Kidney epithelial cell (primary cell): Measurements from ENCODE around the gene PDZRN4. TPM values are rescaled to one million over a fixed set of nuclear protein-coding genes. Genes with fewer than 3 reads are reported as not detected.

Experiments
- DNase-seq: peaks from one replicate; pipeline ENCODE4 v3.0.0-alpha.2; 2010; ENCODE audit warnings: low read depth
- H3K27me3 ChIP-seq: 2 replicates; pipeline ENCODE4 v1.6.0; 2011; ENCODE audit warnings: low read length; ENCODE audit not compliant: control insufficient read depth, insufficient read depth
- H3K36me3 ChIP-seq: 2 replicates; pipeline ENCODE4 v1.5.1; 2011; ENCODE audit warnings: low read length; ENCODE audit not compliant: control insufficient read depth, insufficient read depth
- H3K4me3 ChIP-seq: 2 replicates; pipeline ENCODE4 v1.5.1; 2011; ENCODE audit warnings: low read depth, mild to moderate bottlenecking, control low read depth, low read length
- total RNA-seq: library from RNA; depleted of rRNA; stranded (reverse); fragments of >200 nt; gene quantifications from 2 replicates; pipeline ENCODE4 v1.2.3, GENCODE V29; 2015
- TF ChIP-seq, protein P1 (sequence below): IDR thresholded peaks from 2 replicates; pipeline ENCODE4 v1.5.1; 2011; ENCODE audit warnings: mild to moderate bottlenecking, moderate library complexity, low read length, control low read depth, inconsistent platforms; ENCODE audit not compliant: insufficient read depth, poor library complexity, severe bottlenecking

Gene PDZRN4
- total RNA-seq, 1 donor from 2014 or later = not detected

DNA sequence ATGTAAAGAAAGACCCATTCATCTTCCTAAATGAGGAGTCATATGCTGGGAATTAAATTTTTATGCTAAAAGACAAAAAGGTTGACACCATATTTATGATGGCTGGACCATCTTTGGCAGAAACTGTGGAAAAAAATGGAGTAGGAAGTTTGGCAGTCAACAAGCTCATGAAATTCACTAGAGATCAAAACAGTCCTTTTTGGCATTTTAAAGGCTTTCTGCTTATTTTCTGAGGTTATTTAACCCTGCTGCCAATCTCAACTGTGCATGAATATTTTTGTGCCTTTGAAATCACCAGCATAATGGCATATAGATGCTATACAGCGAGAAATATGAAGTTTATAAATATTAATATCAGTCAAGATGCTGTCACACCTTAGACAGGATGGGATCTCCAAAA is 399.5 kb downstream of the PDZRN4 start:
- Histone ChIP-seq H3K36me3 (no peaks in the 10 kb centered on the region), H3K4me3 (no peak overlapping the region), H3K27me3 (no peaks in the 10 kb centered on the region)
- TF ChIP-seq, protein P1, sequence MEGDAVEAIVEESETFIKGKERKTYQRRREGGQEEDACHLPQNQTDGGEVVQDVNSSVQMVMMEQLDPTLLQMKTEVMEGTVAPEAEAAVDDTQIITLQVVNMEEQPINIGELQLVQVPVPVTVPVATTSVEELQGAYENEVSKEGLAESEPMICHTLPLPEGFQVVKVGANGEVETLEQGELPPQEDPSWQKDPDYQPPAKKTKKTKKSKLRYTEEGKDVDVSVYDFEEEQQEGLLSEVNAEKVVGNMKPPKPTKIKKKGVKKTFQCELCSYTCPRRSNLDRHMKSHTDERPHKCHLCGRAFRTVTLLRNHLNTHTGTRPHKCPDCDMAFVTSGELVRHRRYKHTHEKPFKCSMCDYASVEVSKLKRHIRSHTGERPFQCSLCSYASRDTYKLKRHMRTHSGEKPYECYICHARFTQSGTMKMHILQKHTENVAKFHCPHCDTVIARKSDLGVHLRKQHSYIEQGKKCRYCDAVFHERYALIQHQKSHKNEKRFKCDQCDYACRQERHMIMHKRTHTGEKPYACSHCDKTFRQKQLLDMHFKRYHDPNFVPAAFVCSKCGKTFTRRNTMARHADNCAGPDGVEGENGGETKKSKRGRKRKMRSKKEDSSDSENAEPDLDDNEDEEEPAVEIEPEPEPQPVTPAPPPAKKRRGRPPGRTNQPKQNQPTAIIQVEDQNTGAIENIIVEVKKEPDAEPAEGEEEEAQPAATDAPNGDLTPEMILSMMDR = no peak
- DNase-seq = no peak

DNA sequence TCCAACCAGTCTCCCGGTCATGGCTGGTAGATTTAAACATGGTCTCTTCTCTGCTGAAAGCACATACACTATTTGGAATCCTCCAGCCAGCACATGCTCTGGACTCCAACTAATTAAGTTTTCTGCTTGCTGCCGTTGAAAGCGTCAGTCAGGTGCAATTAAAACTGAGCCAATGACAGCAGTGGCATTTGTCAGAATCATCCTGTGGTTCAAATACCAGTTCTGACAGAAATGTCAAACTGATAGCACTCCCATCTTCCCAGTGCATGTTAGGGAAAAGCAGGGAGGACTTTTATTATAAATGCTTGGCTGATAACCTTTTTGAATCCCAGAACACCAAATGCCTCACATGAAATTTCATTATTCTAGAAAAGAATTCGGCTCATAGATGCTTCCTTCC is 401.8 kb downstream of the PDZRN4 start:
- H3K4me3 ChIP-seq = no peak overlapping the region
- H3K27me3 ChIP-seq = no peaks in the 10 kb centered on the region
- TF ChIP-seq, protein P1 = no peak
- no peaks in the 10 kb centered on the region for H3K36me3 ChIP-seq
- no peak for DNase-seq

DNA sequence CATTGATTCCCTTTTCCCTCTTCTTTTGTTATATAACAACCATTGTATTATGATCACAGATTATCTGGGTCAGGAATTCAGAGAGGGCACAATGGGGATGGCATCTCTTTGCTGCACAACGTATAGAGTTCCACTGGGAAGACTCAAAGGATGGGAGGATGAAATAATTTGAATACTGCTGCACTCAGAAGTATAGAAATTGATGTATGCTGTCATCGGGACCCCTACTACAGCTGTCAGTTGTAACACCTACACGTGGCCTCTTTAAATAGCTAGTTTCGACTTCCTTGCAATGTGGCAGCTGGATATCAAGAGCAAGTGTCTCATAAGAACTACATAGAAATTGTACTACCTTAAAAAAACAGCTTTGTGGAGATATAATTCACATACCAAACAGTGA is 408.1 kb downstream of the PDZRN4 start:
- H3K27me3 ChIP-seq = no peaks in the 10 kb centered on the region
- TF ChIP-seq, protein P1 = no peak
- H3K36me3 ChIP-seq = no peaks in the 10 kb centered on the region
- no peak overlapping the region for H3K4me3 ChIP-seq
- DNase-seq = no peak

DNA sequence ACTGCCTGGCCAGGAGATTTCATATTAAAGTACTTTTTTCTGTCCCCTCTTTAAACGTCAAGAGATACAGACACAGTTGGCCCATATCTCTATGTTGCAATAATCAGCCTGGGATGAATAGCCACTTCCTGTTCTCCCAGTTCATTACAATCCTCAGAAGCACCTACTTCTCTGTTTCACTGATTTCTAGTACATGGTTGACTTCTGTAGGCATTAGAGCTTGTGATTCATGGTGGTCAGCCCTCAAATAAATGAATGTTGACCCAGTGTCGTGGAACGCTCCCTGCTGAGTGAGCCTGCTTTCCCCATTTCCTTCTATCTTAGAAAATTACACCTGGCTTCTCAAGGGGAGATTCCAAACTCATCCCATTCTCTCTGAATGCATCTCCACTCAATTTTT is 416.7 kb downstream of the PDZRN4 start:
- DNase-seq = peak; percentile 86
- Histone ChIP-seq H3K36me3 (no peaks in the 10 kb centered on the region), H3K27me3 (no peaks in the 10 kb centered on the region), H3K4me3 (no peak overlapping the region)
- TF ChIP-seq, protein P1 = no peak

DNA sequence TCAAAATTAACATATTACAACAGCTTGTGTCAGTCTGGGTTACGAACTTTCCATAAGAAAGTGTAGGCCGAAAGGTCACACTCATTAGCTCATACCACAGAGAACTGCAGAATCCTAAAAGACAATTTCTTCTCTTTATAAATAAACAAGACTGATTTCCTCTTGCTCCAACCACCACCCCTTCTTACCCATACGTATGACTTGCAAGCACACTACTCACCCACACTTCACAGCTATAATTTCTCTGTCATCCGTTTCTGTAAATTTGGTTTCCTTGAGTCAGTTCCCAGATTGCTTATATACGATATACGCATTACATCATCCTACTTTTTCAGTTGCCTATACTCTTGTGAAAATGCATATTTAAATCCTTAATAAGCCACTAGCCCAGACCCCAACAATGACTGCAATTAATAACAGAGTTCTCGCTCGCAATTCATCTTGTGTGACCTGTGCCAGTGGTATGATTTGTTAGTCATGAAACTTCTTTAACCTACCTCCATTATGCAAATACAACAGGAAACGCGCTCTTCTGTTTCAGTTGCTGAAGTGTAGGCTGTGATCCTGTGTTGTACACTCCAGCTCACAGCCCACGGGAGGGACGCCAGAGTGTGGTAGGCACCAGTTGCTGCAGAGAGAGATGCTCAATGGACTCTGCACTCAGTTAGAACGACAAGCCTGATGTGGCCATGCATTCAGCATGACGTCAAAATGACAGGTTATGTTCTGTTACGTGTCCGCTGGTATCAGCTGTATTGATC is 417.6 kb downstream of the PDZRN4 start:
- no peaks in the 10 kb centered on the region for H3K27me3 ChIP-seq

More for the DNA sequence above, 417.6 kb downstream of the PDZRN4 start:
- TF ChIP-seq, protein P1 = no peak
- DNase-seq = no peak
- Histone ChIP-seq H3K36me3 (no peaks in the 10 kb centered on the region), H3K4me3 (no peak overlapping the region)
